ENCODE data around the gene CCDC196. TPM values are rescaled to one million over a fixed set of nuclear protein-coding genes. Genes with fewer than 3 reads are reported as not detected.

Gene CCDC196
- total RNA-seq, 2 experiments from 2014 or later = not detected

DNA sequence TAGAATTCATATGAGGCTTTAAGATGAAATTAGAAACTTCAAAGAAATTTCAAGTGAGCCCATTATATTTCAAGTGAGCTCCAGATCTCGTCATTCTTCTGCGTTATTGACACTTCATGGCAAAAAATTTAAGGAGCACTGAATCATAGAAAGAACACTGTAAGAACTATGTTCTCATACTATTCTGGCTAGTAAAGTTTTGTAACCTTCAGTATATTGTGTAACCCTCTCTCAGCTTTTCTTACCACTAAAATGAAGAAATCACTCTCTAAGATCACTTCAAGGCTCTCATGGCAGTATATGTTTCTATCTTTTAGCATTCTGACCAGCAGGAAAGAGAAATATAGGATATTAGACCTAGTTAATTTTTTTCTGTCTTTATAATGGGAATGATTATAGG lies 28.0 kb downstream of the CCDC196 start:
- intact Hi-C loops (cut with DNase I, micrococcal nuclease) = no loop called here
- H3K9me3 Mint-ChIP-seq = no peaks in the 10 kb centered on the region

DNA sequence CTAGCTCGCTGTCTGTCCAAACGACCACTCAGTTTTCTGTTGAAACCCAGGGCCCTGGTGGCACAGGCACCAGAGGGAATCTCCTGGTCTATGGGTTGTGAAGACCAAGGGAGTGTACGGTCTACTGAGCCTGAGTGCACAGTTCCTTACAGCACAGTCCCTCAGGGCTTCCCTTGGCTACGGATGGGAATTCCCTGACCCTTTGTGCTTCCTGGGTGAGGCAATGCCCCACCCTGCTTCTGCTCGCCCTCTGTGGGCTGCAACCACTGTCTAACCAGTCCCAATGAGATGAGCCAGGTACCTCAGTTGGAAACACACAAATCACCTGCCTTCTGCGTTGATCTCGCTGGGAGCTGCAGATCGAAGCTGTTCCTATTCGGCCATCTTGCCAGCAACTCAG lies 44.4 kb downstream of the CCDC196 start:
- intact Hi-C loops (cut with DNase I, micrococcal nuclease) = no loop called here
- H3K4me1 Mint-ChIP-seq (ENCODE audit: low read depth) = peaks cover 44% of the 10 kb centered on the region
- Histone ChIP-seq H3K4me3 (ENCODE audit: low read length) (no peak overlapping the region), H3K27ac (ENCODE audit: low read depth in 1 of 2, low read length in 2 of 2) (no peak overlapping the region), H3K36me3 (ENCODE audit: insufficient read depth, low read length) (no peaks in the 10 kb centered on the region), H3K9me3 (ENCODE audit: control insufficient read depth in 1 of 2, insufficient read depth in 1 of 2, low read length in 2 of 2) (no peaks in the 10 kb centered on the region), H3K27me3 (ENCODE audit: control insufficient read depth in 1 of 2, insufficient read depth in 2 of 2, low read length in 2 of 2) (no peaks in the 10 kb centered on the region), H3K4me1 (ENCODE audit: insufficient read depth, low read length) (no peaks in the 10 kb centered on the region)
- H3K4me3 Mint-ChIP-seq = no peak overlapping the region
- no peaks in the 10 kb centered on the region for H3K36me3 Mint-ChIP-seq (ENCODE audit: low read depth)
- no peaks in the 10 kb centered on the region for H3K27me3 Mint-ChIP-seq
- no peak for ATAC-seq (ENCODE audit: poor library complexity)
- TF ChIP-seq, protein P1, sequence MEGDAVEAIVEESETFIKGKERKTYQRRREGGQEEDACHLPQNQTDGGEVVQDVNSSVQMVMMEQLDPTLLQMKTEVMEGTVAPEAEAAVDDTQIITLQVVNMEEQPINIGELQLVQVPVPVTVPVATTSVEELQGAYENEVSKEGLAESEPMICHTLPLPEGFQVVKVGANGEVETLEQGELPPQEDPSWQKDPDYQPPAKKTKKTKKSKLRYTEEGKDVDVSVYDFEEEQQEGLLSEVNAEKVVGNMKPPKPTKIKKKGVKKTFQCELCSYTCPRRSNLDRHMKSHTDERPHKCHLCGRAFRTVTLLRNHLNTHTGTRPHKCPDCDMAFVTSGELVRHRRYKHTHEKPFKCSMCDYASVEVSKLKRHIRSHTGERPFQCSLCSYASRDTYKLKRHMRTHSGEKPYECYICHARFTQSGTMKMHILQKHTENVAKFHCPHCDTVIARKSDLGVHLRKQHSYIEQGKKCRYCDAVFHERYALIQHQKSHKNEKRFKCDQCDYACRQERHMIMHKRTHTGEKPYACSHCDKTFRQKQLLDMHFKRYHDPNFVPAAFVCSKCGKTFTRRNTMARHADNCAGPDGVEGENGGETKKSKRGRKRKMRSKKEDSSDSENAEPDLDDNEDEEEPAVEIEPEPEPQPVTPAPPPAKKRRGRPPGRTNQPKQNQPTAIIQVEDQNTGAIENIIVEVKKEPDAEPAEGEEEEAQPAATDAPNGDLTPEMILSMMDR (IDR thresholded peaks at IDR 0.05) = no peak
- no peaks in the 10 kb centered on the region for H3K9me3 Mint-ChIP-seq
- POLR2A ChIA-PET = no interaction called here
- no peak overlapping the region for H3K27ac Mint-ChIP-seq
- CTCF ChIA-PET = interaction anchor here (0.7 kb wide), 1 partner anchor 384 kb away, joined by 3 read pairs; no protein-coding TSS in a partner anchor
- DNase-seq = no peak

More for the DNA sequence above, 28.0 kb downstream of the CCDC196 start:
- Mint-ChIP-seq H3K36me3 (ENCODE audit: low read depth) (peaks cover under 1% of the 10 kb centered on the region), H3K4me1 (ENCODE audit: low read depth) (peaks cover 35% of the 10 kb centered on the region), H3K27me3 (no peaks in the 10 kb centered on the region), H3K27ac (no peak overlapping the region), H3K4me3 (no peak overlapping the region)
- ChIA-PET CTCF (interaction anchor here (1.4 kb wide), 1 partner anchor 9 kb away, joined by 3 read pairs; no protein-coding TSS in a partner anchor), POLR2A (no interaction called here)
- H3K4me1 ChIP-seq (ENCODE audit: insufficient read depth, low read length) = peaks cover 4% of the 10 kb centered on the region
- ATAC-seq (ENCODE audit: poor library complexity) (no peak), DNase-seq (no peak)
- TF ChIP-seq, protein P1 (IDR thresholded peaks at IDR 0.05) = no peak
- H3K27me3 ChIP-seq (ENCODE audit: control insufficient read depth in 1 of 2, insufficient read depth in 2 of 2, low read length in 2 of 2) = no peaks in the 10 kb centered on the region
- H3K4me3 ChIP-seq (ENCODE audit: low read length) = no peak overlapping the region
- H3K36me3 ChIP-seq (ENCODE audit: insufficient read depth, low read length) = no peaks in the 10 kb centered on the region
- H3K27ac ChIP-seq (ENCODE audit: low read depth in 1 of 2, low read length in 2 of 2) = no peak overlapping the region
- no peaks in the 10 kb centered on the region for H3K9me3 ChIP-seq (ENCODE audit: control insufficient read depth in 1 of 2, insufficient read depth in 1 of 2, low read length in 2 of 2)

- H3K27ac ChIP-seq (ENCODE audit: low read depth in 1 of 2, low read length in 2 of 2) = no peak overlapping the region
- no peak for ATAC-seq (ENCODE audit: poor library complexity)
- H3K4me3 ChIP-seq (ENCODE audit: low read length) = no peak overlapping the region
- ChIA-PET CTCF (interaction anchor here (0.7 kb wide), 1 partner anchor 1914 kb away, joined by 3 read pairs; no protein-coding TSS in a partner anchor), POLR2A (no interaction called here)
- Mint-ChIP-seq H3K27me3 (no peaks in the 10 kb centered on the region), H3K27ac (no peak overlapping the region), H3K4me3 (no peak overlapping the region), H3K4me1 (ENCODE audit: low read depth) (peaks cover 32% of the 10 kb centered on the region), H3K9me3 (no peaks in the 10 kb centered on the region), H3K36me3 (ENCODE audit: low read depth) (no peaks in the 10 kb centered on the region)
- H3K27me3 ChIP-seq (ENCODE audit: control insufficient read depth in 1 of 2, insufficient read depth in 2 of 2, low read length in 2 of 2) = no peaks in the 10 kb centered on the region
- no peaks in the 10 kb centered on the region for H3K9me3 ChIP-seq (ENCODE audit: control insufficient read depth in 1 of 2, insufficient read depth in 1 of 2, low read length in 2 of 2)
- H3K36me3 ChIP-seq (ENCODE audit: insufficient read depth, low read length) = no peaks in the 10 kb centered on the region
- H3K4me1 ChIP-seq (ENCODE audit: insufficient read depth, low read length) = no peaks in the 10 kb centered on the region
- intact Hi-C loops (cut with DNase I, micrococcal nuclease) = no loop called here
- DNase-seq = peak in 3 of 14 experiments; percentile 1 to 34 (median 2)
- TF ChIP-seq, protein P1 (IDR thresholded peaks at IDR 0.05) = no peak
Observed at GRCh38 chr14:66539034-66539433, 52.9 kb downstream of the CCDC196 start.

All from CD4-positive, alpha-beta T cell (primary cell).